ENCODE data around the gene PWWP3B. TPM values are rescaled to one million over a fixed set of nuclear protein-coding genes. Genes with fewer than 3 reads are reported as not detected.

The PWWP3B gene
- total and polyA plus RNA-seq, 10 of the 15 experiments (the other 5 are each of a cell fraction or from before 2014, with no cell fraction given): 0.03 TPM; not detected in 9

GRCh38 chrX:106177982-106178321 is 9.8 kb downstream of the PWWP3B start (continued):
- TF ChIP-seq RAD51 (IDR thresholded peaks at IDR 0.05): no peak
- no peak for TF ChIP-seq PML (IDR thresholded peaks at IDR 0.05; ENCODE audit: low read length)
- no peak for TF ChIP-seq POLR2AphosphoS2 (IDR thresholded peaks at IDR 0.05; ENCODE audit: low read depth, low read length)
- TF ChIP-seq NFXL1 (IDR thresholded peaks at IDR 0.05; ENCODE audit: borderline replicate concordance): no peak
- no peak for TF ChIP-seq RCOR1 (conservative IDR thresholded peaks at IDR 0.05; ENCODE audit: low read depth, low read length)
- TF ChIP-seq REST (IDR thresholded peaks at IDR 0.05; ENCODE audit: low read depth, low read length): no peak

- no peaks in the 10 kb centered on the region for H4K20me1 ChIP-seq (ENCODE audit: control insufficient read depth, insufficient read depth)
- FAIRE-seq (no peak), DNase-seq (ENCODE audit: low read depth, low spot score) (no peak), ATAC-seq (no peak)
- 23% methylated on average over 5 of the region's 5 CpGs for WGBS (ENCODE audit: insufficient coverage, insufficient replicate concordance, low lambda C conversion rate, missing lambda C conversion rate)
- no peak overlapping the region for H3K4me3 ChIP-seq
- no TSS peak for BruUV-seq (replicated peaks)
- intact Hi-C loops (cut with micrococcal nuclease; ENCODE audit: unreplicated experiment): no loop called here
- H3K4me1 ChIP-seq (ENCODE audit: control insufficient read depth, insufficient read depth, low read length): no peaks in the 10 kb centered on the region
- ChIA-PET POLR2A (no interaction called here), CTCF (no interaction called here), SMC1A (ENCODE audit: uncharacterized antibody, unreplicated experiment) (no interaction called here), RAD21 (ENCODE audit: unreplicated experiment) (no interaction called here)
- no peaks in the 10 kb centered on the region for H3K79me2 ChIP-seq (ENCODE audit: control insufficient read depth, insufficient read depth, low read length)
- no peaks in the 10 kb centered on the region for H3K36me3 ChIP-seq (ENCODE audit: control insufficient read depth in 2 of 2, insufficient read depth in 2 of 2, low read length in 1 of 2)
- in situ Hi-C loops (cut with MboI): no loop called here
- no peak overlapping the region for H3K4me2 ChIP-seq (ENCODE audit: control insufficient read depth, insufficient read depth)
- H2AFZ ChIP-seq (ENCODE audit: control insufficient read depth, low read depth, low read length): no peak overlapping the region
- H3K27ac ChIP-seq (ENCODE audit: control insufficient read depth, insufficient read depth): no peak overlapping the region
- H3K27me3 ChIP-seq (replicated peaks in 1 of 2; ENCODE audit: control insufficient read depth in 2 of 2, insufficient read depth in 2 of 2, low read length in 1 of 2): no peaks in the 10 kb centered on the region
- H3K9ac ChIP-seq (ENCODE audit: control insufficient read depth, insufficient read depth, low read length): no peak overlapping the region
- no peaks in the 10 kb centered on the region for H3K9me3 ChIP-seq (replicated peaks; ENCODE audit: control insufficient read depth, insufficient read depth, low read length)
- TF ChIP-seq IRF4 (IDR thresholded peaks at IDR 0.05; ENCODE audit: low read depth, low read length) (no peak), HCFC1 (IDR thresholded peaks at IDR 0.05; ENCODE audit: low read length) (no peak), REST (IDR thresholded peaks at IDR 0.05; ENCODE audit: low read depth, low read length) (no peak), RAD51 (IDR thresholded peaks at IDR 0.05) (no peak), EP300 (IDR thresholded peaks at IDR 0.05; ENCODE audit: borderline replicate concordance in 1 of 2, control insufficient read depth in 1 of 2, low read depth in 2 of 2, low read length in 2 of 2) (no peak), HDAC6 (IDR thresholded peaks at IDR 0.05; ENCODE audit: unreplicated experiment) (no peak), KDM1A (IDR thresholded peaks at IDR 0.05; ENCODE audit: borderline replicate concordance) (no peak), KAT2A (conservative IDR thresholded peaks at IDR 0.05; ENCODE audit: control insufficient read depth, low read depth, low read length) (no peak), ZNF592 (IDR thresholded peaks at IDR 0.05) (no peak)
These were observed 10.7 kb downstream of the PWWP3B start for GRCh38 chrX:106178826-106179225.
